IMR-90 (cell line): ENCODE measurements around the gene FNBP1L. TPM values are rescaled to one million over a fixed set of nuclear protein-coding genes. Genes with fewer than 3 reads are reported as not detected.

Source experiments
- ATAC-seq: fragments of 200-7000 bp; cut with Tn5 transposase; 2 replicates; pipeline ENCODE4 v1.9.1; 2020; ENCODE audit warnings: low read depth, mild to moderate bottlenecking, moderate library complexity
- BruUV-seq: library from RNA; stranded (reverse); fragments of 400-500 nt; replicated peaks from 2 replicates; lab custom pipeline; 2021; lab: Mats Ljungman, UMichigan
- CTCF ChIA-PET: fragments of 300-600 bp; formaldehyde crosslinking; extraction: SDS; loops from one replicate; lab custom pipeline; 2021; ENCODE audit warnings: antibody characterized with exemption; lab: Yijun Ruan, JAX
- POLR2A ChIA-PET: fragments of 300-600 bp; sonication (Branson Sonifier 250); formaldehyde crosslinking; loops from one replicate; lab custom pipeline; 2022; ENCODE audit warnings: antibody characterized with exemption; ENCODE audit not compliant: unreplicated experiment; lab: Charles Lee
- DNase-seq: peaks from one replicate; pipeline ENCODE4 v3.0.0; 2013
- H2AFZ ChIP-seq: replicated peaks from 2 replicates; pipeline ENCODE3; 2013; ENCODE audit warnings: low read length, mild to moderate bottlenecking; ENCODE audit not compliant: poor library complexity
- H2AK5ac ChIP-seq: 2 replicates; pipeline ENCODE4 v1.6.1; 2013; ENCODE audit warnings: low read depth, low read length, inconsistent platforms
- H2AK9ac ChIP-seq: replicated peaks from 2 replicates; pipeline ENCODE3; 2013; ENCODE audit warnings: mild to moderate bottlenecking, low read depth, low read length, moderate library complexity; ENCODE audit not compliant: poor library complexity
- H2BK120ac ChIP-seq: 2 replicates; pipeline ENCODE4 v1.6.1; 2013; ENCODE audit warnings: low read depth, low read length, inconsistent platforms
- H2BK15ac ChIP-seq: 3 replicates; pipeline ENCODE4 v1.6.1; 2013; ENCODE audit warnings: low read depth, low read length, inconsistent platforms
- H2BK20ac ChIP-seq: 2 replicates; pipeline ENCODE4 v1.6.1; 2013; ENCODE audit warnings: low read depth, mild to moderate bottlenecking, inconsistent platforms, low read length, moderate library complexity
- H2BK5ac ChIP-seq: 2 replicates; pipeline ENCODE4 v1.6.1; 2013; ENCODE audit warnings: mild to moderate bottlenecking, low read depth, low read length, inconsistent platforms; ENCODE audit not compliant: poor library complexity, severe bottlenecking
- H3K14ac ChIP-seq: replicated peaks from 2 replicates; pipeline ENCODE4 v1.6.1; 2013; ENCODE audit warnings: low read depth, low read length, inconsistent platforms
- H3K18ac ChIP-seq: 2 replicates; pipeline ENCODE4 v1.6.1; 2013; ENCODE audit warnings: low read depth, low read length, control low read depth
- H3K23ac ChIP-seq: 2 replicates; pipeline ENCODE4 v1.6.1; 2013; ENCODE audit warnings: low read depth, low read length, inconsistent platforms
- H3K27ac ChIP-seq: 2 replicates; pipeline ENCODE4 v1.5.1; 2013; ENCODE audit warnings: mild to moderate bottlenecking, control low read depth, low read length; ENCODE audit not compliant: insufficient read depth
- H3K27me3 ChIP-seq: 2 replicates; pipeline ENCODE4 v1.6.1; 2013; ENCODE audit warnings: low read length; ENCODE audit not compliant: control insufficient read depth, insufficient read depth
- H3K36me3 ChIP-seq: 2 replicates; pipeline ENCODE4 v1.6.1; 2013; ENCODE audit warnings: low read length, mixed read lengths; ENCODE audit not compliant: control insufficient read depth, insufficient read depth
- H3K4ac ChIP-seq: 2 replicates; pipeline ENCODE4 v1.6.1; 2013; ENCODE audit warnings: low read depth, low read length, inconsistent platforms
- H3K4me1 ChIP-seq: 2 replicates; pipeline ENCODE4 v1.6.1; 2013; ENCODE audit warnings: low read length, mixed read lengths; ENCODE audit not compliant: control insufficient read depth, insufficient read depth
- H3K4me2 ChIP-seq: 2 replicates; pipeline ENCODE4 v1.6.1; 2013; ENCODE audit warnings: low read depth, mild to moderate bottlenecking, control low read depth, low read length, moderate library complexity
- H3K4me3 ChIP-seq: 2 replicates; pipeline ENCODE4 v1.5.1; 2013; ENCODE audit warnings: low read depth, mild to moderate bottlenecking, control low read depth, low read length, moderate library complexity; ENCODE audit not compliant: insufficient read depth
- H3K56ac ChIP-seq: 2 replicates; pipeline ENCODE4 v1.6.1; 2013; ENCODE audit warnings: low read length, inconsistent platforms; ENCODE audit not compliant: insufficient read depth; ENCODE audit errors: extremely low read depth
- H3K79me1 ChIP-seq, 2 experiments: 2 replicates each; pipeline ENCODE4 v1.6.1; 2013; ENCODE audit warnings: low read length in 2 of 2, inconsistent platforms in 1 of 2, low read depth in 1 of 2
- H3K9ac ChIP-seq: 2 replicates; pipeline ENCODE4 v1.6.1; 2013; ENCODE audit warnings: low read depth, low read length, control low read depth
- H3K9me1 ChIP-seq: 2 replicates; pipeline ENCODE4 v1.6.1; 2013; ENCODE audit warnings: low read length, inconsistent platforms; ENCODE audit not compliant: insufficient read depth
- H3K9me3 ChIP-seq: 2 replicates; pipeline ENCODE4 v1.6.1; 2013; ENCODE audit warnings: low read length; ENCODE audit not compliant: control insufficient read depth, insufficient read depth
- H4K20me1 ChIP-seq: 2 replicates; pipeline ENCODE4 v1.6.1; 2013; ENCODE audit warnings: low read length, inconsistent platforms; ENCODE audit not compliant: insufficient read depth
- H4K5ac ChIP-seq: 2 replicates; pipeline ENCODE4 v1.6.1; 2013; ENCODE audit warnings: mild to moderate bottlenecking, low read depth, low read length, control low read depth
- H4K8ac ChIP-seq, 2 experiments: 2 replicates each; pipeline ENCODE4 v1.6.1; 2013; ENCODE audit warnings: low read depth in 2 of 2, low read length in 2 of 2, control low read depth in 1 of 2, inconsistent platforms in 1 of 2
- H4K91ac ChIP-seq: 2 replicates; pipeline ENCODE4 v1.6.1; 2013; ENCODE audit warnings: low read depth, low read length, inconsistent platforms; ENCODE audit not compliant: insufficient read depth
- BHLHE40 ChIP-seq: fragments of 150-350 bp; IDR thresholded peaks from 2 replicates; pipeline ENCODE4 v1.6.1; 2016; ENCODE audit warnings: mild to moderate bottlenecking, low read depth, low read length
- CEBPB ChIP-seq: IDR thresholded peaks from 2 replicates; pipeline ENCODE4 v1.6.1; 2012; ENCODE audit warnings: low read depth, low read length, improper control_type of control experiment
- CHD1 ChIP-seq: IDR thresholded peaks from 2 replicates; pipeline ENCODE4 v1.6.1; 2012; ENCODE audit warnings: low read depth, low read length, improper control_type of control experiment
- CTCF ChIP-seq: conservative IDR thresholded peaks from 2 replicates; pipeline ENCODE4 v1.5.1; 2012; ENCODE audit warnings: mild to moderate bottlenecking, low read depth, low read length, improper control_type of control experiment
- ELK1 ChIP-seq: fragments of 150-350 bp; IDR thresholded peaks from 2 replicates; pipeline ENCODE4 v1.6.1; 2016; ENCODE audit warnings: low read depth, mild to moderate bottlenecking, low read length, moderate library complexity, borderline replicate concordance
- FOS ChIP-seq: fragments of 150-350 bp; IDR thresholded peaks from 2 replicates; pipeline ENCODE4 v1.6.1; 2016; ENCODE audit warnings: low read depth, low read length
- MAFK ChIP-seq: IDR thresholded peaks from 2 replicates; pipeline ENCODE4 v1.6.1; 2012; ENCODE audit warnings: low read depth, low read length, improper control_type of control experiment
- MAZ ChIP-seq: IDR thresholded peaks from 2 replicates; pipeline ENCODE4 v1.6.1; 2012; ENCODE audit warnings: low read depth, mild to moderate bottlenecking, low read length, improper control_type of control experiment, moderate library complexity, borderline replicate concordance
- MXI1 ChIP-seq: IDR thresholded peaks from 2 replicates; pipeline ENCODE4 v1.6.1; 2012; ENCODE audit warnings: low read depth, mild to moderate bottlenecking, low read length, moderate library complexity, borderline replicate concordance
- NFE2L2 ChIP-seq: fragments of 150-350 bp; IDR thresholded peaks from 2 replicates; pipeline ENCODE4 v1.6.1; 2016; ENCODE audit warnings: low read depth, mild to moderate bottlenecking, low read length
- POLR2A ChIP-seq: IDR thresholded peaks from 2 replicates; pipeline ENCODE4 v1.6.1; 2012; ENCODE audit warnings: mild to moderate bottlenecking, low read depth, low read length
- RAD21 ChIP-seq: IDR thresholded peaks from 2 replicates; pipeline ENCODE4 v1.6.1; 2012; ENCODE audit warnings: low read length, improper control_type of control experiment
- RCOR1 ChIP-seq: IDR thresholded peaks from 2 replicates; pipeline ENCODE4 v1.6.1; 2012; ENCODE audit warnings: mild to moderate bottlenecking, low read length, improper control_type of control experiment; ENCODE audit not compliant: insufficient replicate concordance
- RFX5 ChIP-seq: IDR thresholded peaks from 2 replicates; pipeline ENCODE4 v1.8.0; 2012; ENCODE audit warnings: low read depth, mild to moderate bottlenecking, low read length, moderate library complexity
- SMC3 ChIP-seq: fragments of 150-350 bp; IDR thresholded peaks from 2 replicates; pipeline ENCODE4 v1.6.1; 2016; ENCODE audit warnings: low read depth, mild to moderate bottlenecking, antibody characterized with exemption, low read length, moderate library complexity
- WGBS, 2 experiments: methylation state at CpG; one replicate each; pipeline versions ENCODE4 v1.1.5 to v1.1.7; 2013; ENCODE audit warnings: missing lambda C conversion rate in 2 of 2; ENCODE audit not compliant: insufficient read length in 1 of 2; ENCODE audit errors: extremely low coverage in 2 of 2; 5-methylcytosine and 5-hydroxymethylcytosine counted together
- dilution Hi-C: fragments of 300-500 bp; cut with HindIII; formaldehyde crosslinking; loops from one replicate; pipeline ENCODE4 v1.14.3; 2018; ENCODE audit warnings: low sequenced_read_pairs; ENCODE audit not compliant: unreplicated experiment
- in situ Hi-C: fragments of 300-500 bp; cut with MboI; formaldehyde crosslinking; loops from 3 replicates; pipeline ENCODE4 v1.14.3; 2019; ENCODE audit warnings: low sequenced_read_pairs, inconsistent platforms, mixed read lengths
- intact Hi-C: fragments of 100-400 bp; cut with micrococcal nuclease; formaldehyde crosslinking; loops from 2 replicates; pipeline ENCODE4 v1.10.0; 2022
- polyA plus RNA-seq, 3 experiments: library from polyadenylated mRNA; depleted of rRNA; stranded (reverse); fragments of >200 nt; gene quantifications; 2 replicates each; pipeline ENCODE4 v1.2.3, GENCODE V29; 2012; ENCODE audit warnings: low replicate concordance in 1 of 3
- total RNA-seq: library from RNA; depleted of rRNA; stranded (reverse); fragments of >200 nt; gene quantifications from 2 replicates; pipeline ENCODE4 v1.2.3, GENCODE V29; 2012
- TF ChIP-seq, protein P1 (sequence below): fragments of 150-350 bp; IDR thresholded peaks from 2 replicates; pipeline ENCODE4 v1.6.1; 2017; ENCODE audit warnings: mild to moderate bottlenecking, antibody characterized with exemption, low read length, low read depth

The FNBP1L gene
- total and polyA plus RNA-seq, 2 of the 4 experiments (the other 2 are of a cell fraction), result 9.3 to 15.2 TPM

- no peaks in the 10 kb centered on the region for H3K27me3 ChIP-seq
- CTCF ChIA-PET, result interaction anchor here (0.8 kb wide), 1 partner anchor 16 kb away, joined by 3 read pairs; no protein-coding TSS in a partner anchor
- TF ChIP-seq, protein P1, sequence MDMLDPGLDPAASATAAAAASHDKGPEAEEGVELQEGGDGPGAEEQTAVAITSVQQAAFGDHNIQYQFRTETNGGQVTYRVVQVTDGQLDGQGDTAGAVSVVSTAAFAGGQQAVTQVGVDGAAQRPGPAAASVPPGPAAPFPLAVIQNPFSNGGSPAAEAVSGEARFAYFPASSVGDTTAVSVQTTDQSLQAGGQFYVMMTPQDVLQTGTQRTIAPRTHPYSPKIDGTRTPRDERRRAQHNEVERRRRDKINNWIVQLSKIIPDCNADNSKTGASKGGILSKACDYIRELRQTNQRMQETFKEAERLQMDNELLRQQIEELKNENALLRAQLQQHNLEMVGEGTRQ, result no peak
- TF ChIP-seq RFX5 (no peak), SMC3 (no peak), CEBPB (no peak), CTCF (no peak), NFE2L2 (no peak), RCOR1 (no peak), MXI1 (no peak), MAFK (no peak), FOS (no peak), RAD21 (no peak), BHLHE40 (no peak), MAZ (no peak), POLR2A (no peak), CHD1 (no peak), ELK1 (no peak)
- H3K18ac ChIP-seq, result no peak overlapping the region
- no peaks in the 10 kb centered on the region for H3K9me3 ChIP-seq
- H3K4me2 ChIP-seq, result no peak overlapping the region
- DNase-seq (no peak), ATAC-seq (no peak)
- H2AK5ac ChIP-seq, result peak overlapping the region; percentile 28; the same call in 1 of the 2 replicates
- H2BK120ac ChIP-seq, result no peak overlapping the region
- H4K20me1 ChIP-seq, result peaks cover 94% of the 10 kb centered on the region
- H3K14ac ChIP-seq, result peak overlapping the region; percentile 43; the same call in 1 of the 2 replicates
- in situ Hi-C loops, result no loop called here
- no peak overlapping the region for H3K4me3 ChIP-seq
- no peak overlapping the region for H2AFZ ChIP-seq
- no peak overlapping the region for H4K8ac ChIP-seq
- no peak overlapping the region for H3K56ac ChIP-seq
- dilution Hi-C loops, result no loop called here
- H3K9ac ChIP-seq, result no peak overlapping the region
- H2BK15ac ChIP-seq, result no peak overlapping the region
- intact Hi-C loops, result no loop called here
- H4K5ac ChIP-seq, result no peak overlapping the region
- no peak overlapping the region for H3K4ac ChIP-seq
- no peak overlapping the region for H3K27ac ChIP-seq
- H3K23ac ChIP-seq, result peak overlapping the region; percentile 69; the same call in 1 of the 2 replicates
- H2BK5ac ChIP-seq, result no peak overlapping the region
- H3K4me1 ChIP-seq, result peaks cover 25% of the 10 kb centered on the region
- POLR2A ChIA-PET, result no interaction called here
- no peak overlapping the region for H2BK20ac ChIP-seq
- H4K91ac ChIP-seq, result no peak overlapping the region
- peaks cover 52 to 99% of the 10 kb centered on the region in 2 experiments for H3K79me1 ChIP-seq
- no CpG with 5 or more reads among the region's 2 CpGs for WGBS, 2 experiments
- H3K36me3 ChIP-seq, result no peaks in the 10 kb centered on the region
- H2AK9ac ChIP-seq, result no peak overlapping the region
- BruUV-seq, result no TSS peak
- peaks cover 56% of the 10 kb centered on the region for H3K9me1 ChIP-seq
Measured at GRCh38 chr1:93598396-93598795, 150.5 kb downstream of the FNBP1L start.
